Measurements from ENCODE around the gene WDR4. TPM values are rescaled to one million over a fixed set of nuclear protein-coding genes. Genes with fewer than 3 reads are reported as not detected.

WDR4 gene
- total and polyA plus RNA-seq, 9 of the 15 experiments (the other 6 are each of a cell fraction or from before 2014, with no cell fraction given): 5.4 to 95.4 (median 32.1) TPM

- TF ChIP-seq MAFF (IDR thresholded peaks at IDR 0.05; ENCODE audit: low read length) (no peak), ZNF551 (CRISPR knock-in tag; IDR thresholded peaks at IDR 0.05) (no peak), TCFL5 (CRISPR knock-in tag; conservative IDR thresholded peaks at IDR 0.05) (no peak), USF1 (CRISPR knock-in tag; IDR thresholded peaks at IDR 0.05) (peak; percentile 98), HDAC1 (IDR thresholded peaks at IDR 0.05) (peak; percentile 98 to 100; a peak in 3 of 4 replicates), RFX5 (IDR thresholded peaks at IDR 0.05; ENCODE audit: low read depth, low read length) (0 out of 2 replicates have a peak, but pooled peaks have one; percentile 15), RAD21 (CRISPR knock-in tag; conservative IDR thresholded peaks at IDR 0.05 in 1 of 2, IDR thresholded peaks at IDR 0.05 in 1 of 2) (no peak), NELFE (IDR thresholded peaks at IDR 0.05; ENCODE audit: insufficient read depth, insufficient read length) (no peak), HMGN3 (IDR thresholded peaks at IDR 0.05; ENCODE audit: borderline replicate concordance, extremely low read depth, insufficient read length, low read depth, low read length) (peak; percentile 75), HNRNPK (IDR thresholded peaks at IDR 0.05; ENCODE audit: low read depth, low read length, poor library complexity, severe bottlenecking) (no peak), KLF6 (CRISPR knock-in tag; IDR thresholded peaks at IDR 0.05; ENCODE audit: borderline replicate concordance) (0 out of 2 replicates have a peak, but pooled peaks have one; percentile 18), PATZ1 (CRISPR knock-in tag; IDR thresholded peaks at IDR 0.05; ENCODE audit: borderline replicate concordance) (no peak), THRAP3 (IDR thresholded peaks at IDR 0.05; ENCODE audit: borderline replicate concordance) (no peak), ZBTB11 (CRISPR knock-in tag; IDR thresholded peaks at IDR 0.05) (peak; percentile 87 to 95 (median 87)), TAF7 (tag; IDR thresholded peaks at IDR 0.05) (peak; percentile 97), ZNF77 (CRISPR knock-in tag; IDR thresholded peaks at IDR 0.05) (no peak), HMGXB4 (CRISPR knock-in tag; IDR thresholded peaks at IDR 0.05) (no peak; the same call in 1 of the 2 replicates), ZNF143 (CRISPR knock-in tag; IDR thresholded peaks at IDR 0.05) (no peak), RHOXF2B (CRISPR knock-in tag; conservative IDR thresholded peaks at IDR 0.05) (no peak)
Observed at GRCh38 chr21:42878993-42879787, at the start of gene WDR4 (continued).
